ENCODE measurements around the gene HLX.

The HLX gene

GRCh38 chr1:220901881-220902280, 22.6 kb downstream of the HLX start:
- DNase-seq = no peak

DNA sequence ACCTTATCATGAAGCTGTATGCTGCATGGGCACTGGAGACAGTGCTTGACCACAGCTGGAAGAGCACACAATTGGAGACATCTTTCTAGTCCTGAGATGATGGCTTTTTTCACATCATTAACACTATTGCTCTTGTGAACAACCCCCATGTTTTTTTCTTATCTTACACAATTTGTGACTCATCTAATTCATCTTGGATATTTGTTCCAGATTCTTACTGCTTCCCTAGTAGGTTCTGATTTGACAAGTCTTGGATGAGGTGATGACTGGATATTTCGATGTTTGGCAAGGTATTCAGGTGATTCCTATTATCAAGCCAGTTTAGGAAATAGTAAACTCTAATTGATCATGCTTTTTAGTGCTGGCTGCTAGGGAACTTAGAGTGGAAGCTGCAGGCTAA, 23.7 kb downstream of the HLX start:
- no peak for DNase-seq

GRCh38 chr1:220904876-220905275, 25.6 kb downstream of the HLX start:
- DNase-seq = no peak

- DNase-seq = no peak
Measured at GRCh38 chr1:220905650-220906560, 26.7 kb downstream of the HLX start.

- no peak for DNase-seq
Measured at GRCh38 chr1:220906561-220907334, 27.5 kb downstream of the HLX start.

- DNase-seq = no peak
Measured at GRCh38 chr1:220908757-220909156, 29.5 kb downstream of the HLX start.

- no peak for DNase-seq
Measured at GRCh38 chr1:220910021-220910420, 30.8 kb downstream of the HLX start.

DNA sequence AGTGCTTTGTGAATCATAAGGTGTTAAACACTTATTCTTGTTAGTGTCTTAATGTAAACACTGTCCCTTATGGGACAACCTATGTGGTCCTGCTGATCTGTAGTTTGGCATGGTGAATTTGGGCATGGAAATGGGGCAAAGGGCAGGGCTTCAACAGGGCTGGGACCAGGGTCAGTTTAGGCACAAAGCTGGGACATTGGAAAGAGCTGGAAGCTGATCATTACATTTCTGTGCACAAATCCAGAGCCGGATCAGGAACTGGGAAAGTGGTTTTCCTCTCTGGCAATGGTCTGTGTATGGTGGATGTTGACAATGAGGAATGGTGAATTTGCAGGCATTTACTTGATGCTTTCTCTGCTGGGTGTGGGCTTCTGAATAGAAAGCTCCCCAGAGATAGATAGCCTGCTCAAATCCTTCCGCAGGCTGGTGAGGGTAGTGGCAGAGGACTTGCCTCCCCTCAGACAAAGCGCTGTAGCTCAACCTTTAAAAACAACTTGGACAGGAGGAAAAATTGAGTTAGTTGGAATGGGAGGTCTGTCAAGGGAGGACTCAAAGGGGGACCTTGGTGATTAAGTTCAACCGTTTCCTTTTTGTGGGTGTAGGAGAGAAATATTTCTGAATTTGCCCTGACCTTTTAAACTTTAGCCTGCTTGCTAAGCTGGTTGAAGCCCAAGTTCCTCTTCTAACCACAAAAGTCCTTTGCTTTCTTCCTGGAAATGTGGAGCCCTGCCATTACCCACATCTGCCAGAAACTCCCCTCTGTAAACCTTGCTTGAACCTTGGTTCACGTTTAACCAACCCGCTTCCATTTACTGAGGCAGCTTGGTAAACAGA, 35.3 kb downstream of the HLX start:
- no peak for DNase-seq

GRCh38 chr1:220915117-220915440, 35.8 kb downstream of the HLX start:
- no peak for DNase-seq

- DNase-seq = no peak
Measured at GRCh38 chr1:220915954-220916353, 36.7 kb downstream of the HLX start.

GRCh38 chr1:220917101-220917500, 37.9 kb downstream of the HLX start:
- DNase-seq = no peak

DNA sequence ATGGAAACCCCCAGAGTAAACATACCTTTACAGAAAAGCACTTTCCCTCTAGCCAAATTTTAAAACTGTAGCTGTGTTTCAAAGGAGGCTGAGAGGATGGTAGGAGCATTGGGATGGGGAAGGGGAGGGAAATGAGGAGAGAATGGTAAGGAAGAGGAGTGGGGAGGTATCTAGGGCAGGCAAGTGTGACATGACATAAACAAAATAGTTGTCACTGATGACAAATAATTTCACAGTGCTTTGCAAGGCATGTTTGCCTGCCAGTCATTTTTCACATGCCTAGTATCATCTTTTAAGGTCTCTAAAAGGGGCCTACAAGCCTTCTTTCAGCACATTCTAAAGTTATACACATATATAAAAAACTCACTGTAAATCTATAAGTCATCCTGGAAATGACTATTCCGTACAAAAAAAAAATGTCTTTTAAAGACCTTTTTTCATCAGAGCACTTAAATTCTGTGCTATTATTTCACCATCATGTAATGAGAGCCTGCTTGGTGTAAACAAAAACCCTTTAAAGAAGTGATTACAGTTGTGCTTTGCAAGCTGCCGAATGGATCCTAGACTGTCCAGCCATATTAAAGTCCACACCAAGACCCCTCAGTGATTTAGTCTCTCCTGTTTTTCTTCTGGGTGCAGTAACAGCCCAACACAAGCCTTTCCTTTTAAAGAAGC, 38.4 kb downstream of the HLX start:
- DNase-seq = no peak

DNA sequence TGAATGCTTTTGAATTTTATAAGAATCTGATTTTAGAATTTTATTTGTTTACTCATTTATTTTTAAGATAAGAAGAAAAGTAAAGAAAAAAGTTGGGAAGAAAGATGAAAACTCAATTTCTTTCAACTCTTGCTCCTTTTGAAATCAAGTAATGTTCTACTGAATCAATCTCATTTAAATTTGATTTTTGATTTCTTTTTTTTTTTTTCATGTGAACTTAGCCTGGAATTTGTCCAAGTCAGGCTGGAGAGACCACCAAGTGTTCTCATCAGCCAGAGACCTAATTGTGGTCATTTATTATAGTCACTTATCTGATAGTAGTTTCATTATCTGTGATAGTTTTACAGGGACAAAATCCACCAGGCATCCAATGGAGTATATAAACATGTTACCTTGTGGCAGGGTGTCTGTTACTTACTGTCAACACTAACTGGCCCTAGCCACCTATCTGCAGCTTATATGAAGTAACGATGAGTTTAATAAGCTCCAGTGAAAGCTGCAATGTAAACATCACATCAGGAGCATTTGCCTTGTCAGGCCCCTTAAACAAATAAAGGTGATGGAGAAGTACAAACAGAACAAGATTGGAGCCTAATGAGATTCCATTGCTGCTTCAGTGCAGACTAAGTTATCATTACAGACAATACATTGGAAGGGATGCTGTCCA, 39.2 kb downstream of the HLX start:
- DNase-seq = no peak

- no peak for DNase-seq
Measured at GRCh38 chr1:220920967-220921366, 41.7 kb downstream of the HLX start.

DNA sequence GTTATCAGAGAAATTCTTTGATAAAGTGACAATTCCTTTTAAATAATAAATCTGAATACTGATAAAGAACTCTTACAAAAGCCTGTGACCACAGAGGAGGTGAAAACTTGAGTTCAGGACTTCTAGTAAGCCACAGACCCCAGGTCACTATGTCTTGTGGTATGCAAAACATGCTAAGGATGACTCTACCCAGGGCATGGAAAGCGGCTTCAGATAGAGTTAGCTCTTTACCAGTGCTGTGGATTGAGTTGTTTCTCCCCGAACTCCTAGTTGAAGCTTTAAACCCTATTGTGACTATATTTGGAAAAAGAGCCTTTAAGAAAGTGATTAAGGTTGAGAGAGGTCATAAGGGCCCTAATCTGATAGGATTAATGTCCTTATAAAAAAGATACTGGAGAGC, 42.3 kb downstream of the HLX start:
- DNase-seq = no peak

- no peak for DNase-seq
Measured at GRCh38 chr1:220921971-220922635, 42.9 kb downstream of the HLX start.

DNA sequence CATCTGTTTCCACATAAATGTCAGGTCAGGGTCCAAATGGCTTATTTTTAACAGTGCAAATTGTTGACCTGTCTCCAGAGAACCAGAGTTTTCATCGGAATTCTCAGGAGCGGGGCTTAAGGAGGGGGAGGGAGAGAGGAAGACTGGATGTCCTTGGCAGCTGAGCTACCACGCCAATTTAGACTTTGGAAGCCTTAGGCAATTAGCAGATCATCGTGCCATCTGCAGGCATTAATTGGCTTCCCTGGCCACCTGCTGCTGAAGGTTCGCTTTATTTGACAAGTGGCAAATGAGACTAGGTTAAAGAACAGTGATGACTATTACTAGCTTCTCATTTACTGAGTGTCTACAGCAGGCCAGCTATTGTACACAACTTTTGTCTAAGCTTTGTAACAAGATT, 43.7 kb downstream of the HLX start:
- DNase-seq = no peak

DNA sequence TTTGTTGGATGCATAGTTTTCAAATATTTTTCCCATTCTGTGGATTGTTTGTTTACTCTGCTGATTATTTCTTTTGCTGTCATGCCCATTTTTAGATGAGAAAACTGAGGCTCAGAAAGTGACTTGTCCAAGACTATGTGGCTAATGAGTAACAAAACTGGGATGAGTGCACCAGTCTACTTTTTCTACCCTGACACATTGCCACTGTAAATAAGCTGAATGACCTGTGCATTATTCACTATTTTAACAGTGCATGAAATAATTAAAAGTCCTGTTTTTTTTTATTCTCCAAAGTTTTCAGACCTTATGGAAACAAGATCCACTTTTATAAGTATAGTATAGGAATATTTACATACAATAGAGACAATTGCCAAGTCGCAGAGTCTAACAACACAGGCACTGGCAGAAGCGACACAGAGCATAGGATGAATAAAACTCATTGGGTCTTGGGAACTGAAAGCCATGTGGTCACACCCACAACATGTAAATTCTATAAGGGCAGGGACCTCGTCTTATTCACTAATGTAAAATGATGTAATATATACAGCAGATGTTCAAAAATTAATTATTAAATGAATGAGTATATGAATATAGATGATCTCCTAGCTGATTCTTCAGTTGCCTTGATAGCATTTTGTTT, 45.2 kb downstream of the HLX start:
- no peak for DNase-seq

DNA sequence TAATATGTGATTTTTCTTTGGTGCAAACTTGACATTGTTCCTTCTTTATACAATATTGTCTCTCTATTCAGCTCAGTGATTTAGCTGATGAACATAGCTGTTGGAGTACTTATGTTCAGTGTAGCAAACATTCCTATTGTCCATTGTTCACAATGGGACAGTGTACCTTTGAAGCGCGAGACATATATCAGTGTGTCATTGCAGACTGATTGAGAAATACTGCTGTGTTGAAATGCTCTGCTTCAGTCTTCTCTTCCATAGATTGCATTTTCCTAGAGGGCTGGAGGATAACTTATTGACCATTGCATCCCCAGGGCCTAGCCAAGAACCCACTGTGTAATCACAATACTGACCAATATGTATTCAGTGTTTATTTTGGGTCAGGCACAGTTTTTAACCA, 46.5 kb downstream of the HLX start:
- DNase-seq = no peak

- no peak for DNase-seq
Measured at GRCh38 chr1:220926146-220926545, 46.9 kb downstream of the HLX start.

DNA sequence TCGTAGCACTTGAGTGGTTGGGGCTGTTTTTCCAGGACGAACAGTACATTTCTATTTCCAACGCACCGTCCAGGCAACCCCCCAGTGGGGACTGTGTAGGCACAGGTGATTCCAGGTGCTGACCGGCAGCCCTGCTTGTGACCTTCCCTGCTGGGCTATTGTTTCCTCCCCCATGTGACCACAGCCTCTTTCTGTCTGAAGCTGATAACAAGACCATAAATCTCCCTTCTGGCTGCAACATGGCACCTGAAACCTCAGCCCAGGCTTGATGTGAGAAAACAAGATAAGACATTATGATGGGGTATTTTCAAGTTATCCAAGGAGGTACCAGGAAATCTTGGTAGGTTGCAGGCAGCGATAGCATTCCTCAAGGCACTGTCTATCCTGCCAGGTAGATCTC, 48.2 kb downstream of the HLX start:
- DNase-seq = no peak
